Liver (tissue), 9 donors: ENCODE data around the gene GLB1L2. TPM values are rescaled to one million over a fixed set of nuclear protein-coding genes. Genes with fewer than 3 reads are reported as not detected.

ENCODE experiments used
- DNase-seq: peaks from one replicate; pipeline ENCODE4 v3.0.0-alpha.2; 2017; ENCODE audit warnings: low spot score
- H3K27ac ChIP-seq, 2 donors: one replicate each; pipeline ENCODE4 v1.7.0; 2013; ENCODE audit warnings: inconsistent platforms in 2 of 2, low read length in 2 of 2, control low read depth in 1 of 2, low read depth in 1 of 2, mild to moderate bottlenecking in 1 of 2
- H3K27me3 ChIP-seq, 4 donors: one replicate each; pipeline versions ENCODE4 v1.6.1 to v1.7.0; 2013; ENCODE audit warnings: low read length in 3 of 4, inconsistent platforms in 1 of 4, mild to moderate bottlenecking in 1 of 4, moderate library complexity in 1 of 4; ENCODE audit not compliant: control insufficient read depth in 4 of 4, insufficient read depth in 4 of 4
- H3K36me3 ChIP-seq, 4 donors: one replicate each; pipeline versions ENCODE4 v1.6.1 to v1.7.0; 2013; ENCODE audit warnings: low read length in 3 of 4, mild to moderate bottlenecking in 3 of 4, low read depth in 1 of 4, moderate library complexity in 1 of 4; ENCODE audit not compliant: control insufficient read depth in 4 of 4, insufficient read depth in 3 of 4
- H3K4me1 ChIP-seq, 4 donors: one replicate each; pipeline versions ENCODE4 v1.6.1 to v1.7.0; 2013; ENCODE audit warnings: low read length in 3 of 4, mild to moderate bottlenecking in 3 of 4, moderate library complexity in 1 of 4; ENCODE audit not compliant: control insufficient read depth in 4 of 4, insufficient read depth in 4 of 4
- H3K4me3 ChIP-seq, 3 donors: one replicate each; pipeline versions ENCODE4 v1.6.1 to v1.7.0; 2013; ENCODE audit warnings: low read length in 3 of 3, control low read depth in 1 of 3, low read depth in 1 of 3, mild to moderate bottlenecking in 1 of 3
- H3K9ac ChIP-seq, 2 donors: one replicate each; pipeline ENCODE4 v1.7.0; 2013; ENCODE audit warnings: low read length in 2 of 2, mild to moderate bottlenecking in 2 of 2, moderate library complexity in 2 of 2, control low read depth in 1 of 2, low read depth in 1 of 2
- H3K9me3 ChIP-seq, 4 donors: one replicate each; pipeline versions ENCODE4 v1.6.1 to v1.7.0; 2013; ENCODE audit warnings: low read length in 3 of 4; ENCODE audit not compliant: control insufficient read depth in 4 of 4
- EGR1 ChIP-seq, 2 donors: IDR thresholded peaks; 2 replicates each; pipeline ENCODE4 v1.6.1; 2016 to 2018; ENCODE audit warnings: antibody characterized with exemption in 2 of 2, low read depth in 2 of 2
- FOXA1 ChIP-seq: IDR thresholded peaks from 2 replicates; pipeline ENCODE4 v1.6.1; 2016; ENCODE audit warnings: antibody characterized with exemption
- HNF4A ChIP-seq, 2 donors: conservative IDR thresholded peaks; 2 replicates each; pipeline ENCODE4 v1.6.1; 2016; ENCODE audit warnings: antibody characterized with exemption in 2 of 2, mild to moderate bottlenecking in 2 of 2
- HNF4G ChIP-seq: IDR thresholded peaks from 2 replicates; pipeline ENCODE4 v1.6.1; 2016; ENCODE audit warnings: antibody characterized with exemption
- NR2F2 ChIP-seq: IDR thresholded peaks from 2 replicates; pipeline ENCODE4 v1.6.1; 2016; ENCODE audit warnings: antibody characterized with exemption
- RAD21 ChIP-seq, 2 donors: IDR thresholded peaks; 2 replicates each; pipeline ENCODE4 v1.6.1; 2016; ENCODE audit warnings: antibody characterized with exemption in 2 of 2, mild to moderate bottlenecking in 2 of 2
- REST ChIP-seq: IDR thresholded peaks from 2 replicates; pipeline ENCODE4 v1.6.1; 2016; ENCODE audit warnings: antibody characterized with exemption, mild to moderate bottlenecking
- RXRA ChIP-seq, 2 donors: IDR thresholded peaks; 2 replicates each; pipeline ENCODE4 v1.6.1; 2017 to 2018; ENCODE audit warnings: antibody characterized with exemption in 2 of 2, mild to moderate bottlenecking in 1 of 2
- SP1 ChIP-seq: IDR thresholded peaks from 2 replicates; pipeline ENCODE4 v1.6.1; 2018; ENCODE audit warnings: antibody characterized with exemption, mild to moderate bottlenecking
- TAF1 ChIP-seq: conservative IDR thresholded peaks from 2 replicates; pipeline ENCODE4 v1.6.1; 2016; ENCODE audit warnings: antibody characterized with exemption, mild to moderate bottlenecking
- YY1 ChIP-seq: IDR thresholded peaks from 2 replicates; pipeline ENCODE4 v1.6.1; 2016; ENCODE audit warnings: antibody characterized with exemption, mild to moderate bottlenecking
- ZBTB33 ChIP-seq: IDR thresholded peaks from 2 replicates; pipeline ENCODE4 v1.6.1; 2016; ENCODE audit warnings: antibody characterized with exemption
- WGBS: extraction: QIAGEN DNeasy Blood & Tissue Kit; methylation state at CpG from one replicate; pipeline ENCODE4 v1.1.7; 2013; 5-methylcytosine and 5-hydroxymethylcytosine counted together
- polyA plus RNA-seq, 2 donors: library from polyadenylated mRNA; stranded (reverse) in 1 of 2; unstranded in 1 of 2; fragments of 200-250 nt in 1 of 2; fragments of >200 nt in 1 of 2; fragmentation: Nextera tagmentation in 1 of 2; extraction: Ambion mirVana in 1 of 2; gene quantifications; one replicate each; pipeline versions ENCODE4 v1.2.1 to v1.2.3, GENCODE V29; 2013 to 2015
- total RNA-seq, 2 donors: library from RNA; depleted of rRNA; stranded (reverse); fragments of >200 nt; gene quantifications; one replicate each; pipeline ENCODE4 v1.2.3, GENCODE V29; 2014
- TF ChIP-seq, protein P1 (sequence below): IDR thresholded peaks from 2 replicates; pipeline ENCODE4 v1.6.1; 2016; ENCODE audit warnings: antibody characterized with exemption
- TF ChIP-seq, protein P2 (sequence below): IDR thresholded peaks from 2 replicates; pipeline ENCODE4 v1.6.1; 2016; ENCODE audit warnings: antibody characterized with exemption
- donor health status: healthy.
- donor health status: healthy.
- donor health status: healthy.
- donor health status: healthy.
- donor health status: healthy.

The GLB1L2 gene
- total RNA-seq (under 1 TPM; 0.23 to 0.50 TPM), polyA plus RNA-seq (under 1 TPM; 0.36 to 0.48 TPM)

DNA sequence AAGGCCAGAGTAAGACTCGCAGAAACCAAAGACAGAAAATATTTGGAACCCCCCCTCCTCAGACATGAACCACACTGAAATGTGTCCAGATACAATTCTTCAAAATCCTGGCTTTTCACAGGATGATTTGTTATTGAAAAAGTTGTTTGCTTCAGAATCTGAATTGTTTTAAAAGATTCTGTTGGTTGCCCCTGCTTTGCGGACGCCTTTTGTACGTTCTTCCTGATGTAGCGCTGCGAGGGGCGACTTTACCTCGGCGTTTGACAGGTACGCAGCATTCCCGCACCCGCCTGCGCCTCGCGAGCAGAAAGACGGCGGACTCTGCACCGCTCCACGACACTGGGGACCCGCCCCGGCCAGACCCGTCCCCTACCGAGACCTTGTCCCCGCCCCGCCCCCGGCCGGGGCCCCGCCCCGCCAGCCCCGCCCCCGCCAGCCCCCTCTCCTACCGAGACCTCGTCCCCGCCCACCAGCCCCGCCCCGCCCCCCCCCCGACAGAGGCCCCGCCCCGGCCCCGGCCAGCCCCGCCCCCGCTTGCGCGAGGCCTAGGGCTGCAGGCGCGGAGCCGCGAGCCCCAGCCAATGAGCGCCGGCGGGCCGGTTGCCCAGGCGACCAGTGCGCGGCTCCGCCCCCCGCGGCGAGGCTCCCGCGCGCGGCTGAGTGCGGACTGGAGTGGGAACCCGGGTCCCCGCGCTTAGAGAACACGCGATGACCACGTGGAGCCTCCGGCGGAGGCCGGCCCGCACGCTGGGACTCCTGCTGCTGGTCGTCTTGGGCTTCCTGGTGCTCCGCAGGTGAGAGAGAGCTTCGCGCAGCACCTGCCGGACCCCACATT is at the start of gene GLB1L2:
Gene GLB1L2, plus strand, starts transcription at position 635 of the 835 bp plus-strand sequence. Its CDS starts 74 bp downstream, at position 709.
- no peaks in the 10 kb centered on the region for H3K9me3 ChIP-seq
- no peak within 1 kb of the TSS for H3K27ac ChIP-seq
- peak within 1 kb of the TSS in 2 of 3 donors; percentile 43 to 64 for H3K4me3 ChIP-seq
- no peaks in the 10 kb centered on the region for H3K36me3 ChIP-seq
- DNase-seq: peak; percentile 85
- TF ChIP-seq SP1 (peak; percentile 20), REST (no peak), HNF4A (conservative IDR thresholded peaks at IDR 0.05) (peak; percentile 61 to 72), TAF1 (no peak), RAD21 (IDR thresholded peaks at IDR 0.05) (no peak)
- 2% methylated on average over 80 of the region's 80 CpGs for WGBS
- no peaks in the 10 kb centered on the region for H3K27me3 ChIP-seq
- peak within 1 kb of the TSS; percentile 10 to 12 for H3K9ac ChIP-seq
- peaks cover 4 to 13% (median 10%) of the 10 kb centered on the region in 4 donors for H3K4me1 ChIP-seq

GRCh38 chr11:134282121-134283045 is 49.4 kb upstream of the GLB1L2 start:
- H3K27ac ChIP-seq: no peak overlapping the region
- H3K27me3 ChIP-seq: peaks cover 0 to 7% (median 3%) of the 10 kb centered on the region in 4 donors
- WGBS: 83% methylated on average over 22 of the region's 22 CpGs
- H3K9me3 ChIP-seq: no peaks in the 10 kb centered on the region
- TF ChIP-seq HNF4G (no peak), RXRA (IDR thresholded peaks at IDR 0.05) (peak in 1 of 2 donors; percentile 20)
- H3K4me1 ChIP-seq: peaks cover 0 to 1% (median 0%) of the 10 kb centered on the region in 4 donors
- no peak overlapping the region for H3K4me3 ChIP-seq
- H3K36me3 ChIP-seq: no peaks in the 10 kb centered on the region
- H3K9ac ChIP-seq: no peak overlapping the region
- no peak for DNase-seq

- Histone ChIP-seq H3K9me3 (no peaks in the 10 kb centered on the region), H3K4me1 (no peaks in the 10 kb centered on the region), H3K36me3 (no peaks in the 10 kb centered on the region), H3K27me3 (no peaks in the 10 kb centered on the region), H3K27ac (no peak overlapping the region), H3K4me3 (no peak overlapping the region), H3K9ac (no peak overlapping the region)
- no peak for DNase-seq
- 90% methylated on average over 16 of the region's 16 CpGs for WGBS
- TF ChIP-seq, protein P1, sequence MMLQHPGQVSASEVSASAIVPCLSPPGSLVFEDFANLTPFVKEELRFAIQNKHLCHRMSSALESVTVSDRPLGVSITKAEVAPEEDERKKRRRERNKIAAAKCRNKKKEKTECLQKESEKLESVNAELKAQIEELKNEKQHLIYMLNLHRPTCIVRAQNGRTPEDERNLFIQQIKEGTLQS: no peak
- TF ChIP-seq NR2F2: no peak
- no peak for TF ChIP-seq FOXA1
- TF ChIP-seq ZBTB33: no peak
- no peak for TF ChIP-seq YY1
- TF ChIP-seq, protein P2, sequence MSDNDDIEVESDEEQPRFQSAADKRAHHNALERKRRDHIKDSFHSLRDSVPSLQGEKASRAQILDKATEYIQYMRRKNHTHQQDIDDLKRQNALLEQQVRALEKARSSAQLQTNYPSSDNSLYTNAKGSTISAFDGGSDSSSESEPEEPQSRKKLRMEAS: no peak
- TF ChIP-seq RXRA (IDR thresholded peaks at IDR 0.05): no peak
- TF ChIP-seq SP1: no peak
- no peak for TF ChIP-seq EGR1 (IDR thresholded peaks at IDR 0.05; ENCODE audit: low read depth in 2 of 2)
Observed at GRCh38 chr11:134283461-134284230, 48.1 kb upstream of the GLB1L2 start.
